ELR (cell line): Measurements from ENCODE around the gene CLCA1.
A peak's percentile ranks its signal among the peaks of the same experiment; 100 is the strongest.

ENCODE experiments used
- DNase-seq: peaks from one replicate; pipeline ENCODE4 v3.0.0-alpha.2; 2015; ENCODE audit warnings: low read depth

CLCA1 gene

DNA sequence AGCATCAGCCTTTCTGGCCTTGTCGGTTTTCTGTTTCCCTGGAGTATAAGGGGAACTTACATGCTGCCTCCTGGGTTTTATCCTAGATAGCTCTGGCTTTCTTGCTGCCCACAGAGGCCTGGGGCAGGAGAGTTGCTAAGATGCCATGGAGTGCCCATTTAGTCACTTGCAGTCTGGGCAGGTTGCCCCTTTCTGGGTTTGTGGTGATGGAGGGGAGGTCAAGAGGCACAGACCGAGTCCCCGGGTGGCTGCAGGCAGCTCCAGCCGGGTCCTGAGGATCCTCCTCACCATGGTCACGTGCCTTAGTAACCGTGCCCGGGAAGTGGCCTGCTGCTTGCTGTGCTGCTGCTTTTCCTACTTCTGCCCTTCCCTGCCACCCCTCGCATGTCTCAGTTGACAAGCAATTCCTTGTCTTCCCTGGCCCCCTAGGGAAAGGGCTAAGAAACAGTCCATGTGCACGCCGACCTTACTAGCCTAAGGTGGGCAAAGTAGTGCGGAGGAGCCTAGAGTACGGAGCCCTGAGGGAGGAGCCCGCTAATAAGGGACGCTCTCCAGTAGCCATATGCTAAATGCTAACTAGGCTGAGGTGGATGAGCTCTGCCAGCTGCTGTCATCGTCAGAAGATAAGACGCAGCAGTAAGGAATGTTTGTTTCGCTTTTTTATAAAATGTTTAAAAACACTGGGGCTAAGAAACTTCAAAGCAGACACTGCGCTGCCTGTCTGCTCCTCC is 34.8 kb downstream of the CLCA1 start:
- no peak for DNase-seq

DNA sequence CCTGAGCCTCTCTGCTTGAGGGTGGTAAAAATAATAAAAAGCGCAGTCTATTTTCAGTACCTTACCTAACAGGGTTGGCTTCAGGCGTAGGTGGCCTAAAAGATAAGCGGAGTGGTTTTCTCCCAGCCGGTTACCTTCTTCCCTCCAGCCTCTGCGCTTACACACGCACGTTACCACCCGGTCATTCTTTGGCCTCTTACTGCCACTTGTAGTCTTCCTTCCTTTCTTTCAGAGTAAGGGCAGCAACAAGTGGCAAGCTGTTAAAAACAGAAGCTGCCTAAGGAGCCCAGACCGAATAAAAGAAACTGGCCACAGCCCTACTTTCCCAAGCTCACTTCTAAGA is 35.4 kb downstream of the CLCA1 start:
- DNase-seq, result no peak

DNA sequence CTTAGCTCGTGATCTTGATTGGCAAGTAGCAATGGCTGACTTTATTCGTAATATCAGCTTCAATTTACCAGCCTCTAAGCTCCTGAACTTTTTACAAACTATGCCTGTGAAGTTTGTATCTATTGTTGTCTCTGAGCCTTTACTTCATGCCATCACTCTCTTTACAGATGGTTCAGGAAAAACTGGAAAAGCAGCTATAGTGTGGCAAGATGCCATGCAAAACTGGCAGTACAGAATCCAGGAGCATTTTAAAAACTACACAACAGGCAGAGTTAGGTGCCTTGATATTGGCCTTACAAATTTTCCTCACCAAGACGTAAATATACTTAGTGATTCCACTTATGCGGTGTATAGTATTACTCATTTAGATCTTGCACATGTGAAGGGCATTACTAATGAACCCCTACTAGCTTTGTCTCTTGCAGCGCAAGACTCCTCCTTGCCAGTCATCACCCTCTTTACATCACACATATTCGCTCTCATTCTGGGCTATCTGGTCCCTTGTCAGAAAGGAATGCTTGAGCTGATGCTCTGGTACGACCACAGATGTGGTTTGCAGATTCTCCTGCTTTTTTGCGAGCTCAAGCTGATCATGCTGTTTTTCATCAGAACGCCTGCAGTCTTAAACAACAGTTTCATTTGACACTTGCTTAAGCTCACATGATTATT is 36.3 kb downstream of the CLCA1 start:
- peak; percentile 44 for DNase-seq

DNA sequence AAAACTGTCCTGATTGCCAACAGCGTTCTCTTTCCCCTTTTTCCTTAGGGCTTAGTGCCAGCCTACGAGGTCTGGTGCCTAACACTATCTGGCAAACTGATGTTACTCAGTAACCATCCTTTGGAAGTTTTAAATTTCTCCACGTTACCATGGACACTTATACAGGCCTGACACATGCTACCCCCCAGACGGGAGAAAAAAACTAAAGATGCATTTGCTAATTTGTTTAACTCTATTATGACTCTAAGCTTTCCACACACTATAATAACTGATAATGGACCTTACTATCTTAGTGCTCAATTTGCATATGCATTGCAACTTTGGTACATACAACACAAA is 36.8 kb downstream of the CLCA1 start:
- no peak for DNase-seq

DNA sequence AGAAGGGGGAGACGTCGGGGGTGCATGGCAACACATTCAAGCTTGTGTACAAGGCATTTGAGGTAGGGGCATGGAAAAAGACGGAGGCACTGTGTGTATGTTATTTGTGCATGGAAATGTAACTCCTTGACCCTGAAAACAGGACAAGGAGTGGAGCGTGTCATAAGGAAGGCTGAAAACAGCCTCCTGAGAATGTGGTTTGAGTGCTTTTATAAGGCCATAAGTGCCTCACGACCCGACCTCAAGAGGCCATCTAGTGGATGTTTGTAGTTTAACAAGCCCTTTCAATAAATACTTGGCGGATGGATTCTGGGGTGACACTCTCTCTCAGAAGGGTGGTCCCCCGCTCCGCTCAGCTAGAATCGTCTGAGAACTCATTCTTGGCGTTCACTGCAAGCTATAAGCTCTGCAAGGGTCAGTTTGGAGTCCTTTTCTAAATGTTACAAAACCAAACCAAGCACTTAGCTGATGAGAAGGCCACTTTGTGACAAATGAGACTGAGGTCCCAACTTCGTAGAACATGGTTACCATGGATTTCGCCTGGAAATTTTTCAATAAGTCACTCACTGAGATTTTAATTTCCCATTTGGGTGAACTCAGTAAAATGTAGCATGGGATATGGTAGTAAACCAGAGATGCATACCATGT is 39.3 kb downstream of the CLCA1 start:
- DNase-seq, result peak; percentile 61

DNA sequence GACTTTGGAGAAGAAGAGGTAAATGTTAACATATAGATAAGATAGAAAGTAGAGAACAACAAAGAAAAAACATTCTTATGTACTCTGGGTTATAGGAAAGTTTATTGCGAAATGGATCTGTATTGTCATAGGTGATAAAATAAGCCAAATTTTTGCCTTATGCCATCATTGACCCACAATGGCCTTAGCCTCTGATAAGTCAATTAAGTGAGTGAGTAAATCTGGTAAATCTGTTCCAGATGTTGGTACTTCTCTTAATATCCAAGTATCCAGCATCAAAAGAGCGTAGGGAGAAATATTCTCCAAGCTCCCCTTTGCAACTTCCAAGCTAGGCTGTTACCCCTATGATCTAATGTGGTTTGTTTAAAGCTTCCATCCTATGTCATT is 39.8 kb downstream of the CLCA1 start:
- peak; percentile 32 for DNase-seq

DNA sequence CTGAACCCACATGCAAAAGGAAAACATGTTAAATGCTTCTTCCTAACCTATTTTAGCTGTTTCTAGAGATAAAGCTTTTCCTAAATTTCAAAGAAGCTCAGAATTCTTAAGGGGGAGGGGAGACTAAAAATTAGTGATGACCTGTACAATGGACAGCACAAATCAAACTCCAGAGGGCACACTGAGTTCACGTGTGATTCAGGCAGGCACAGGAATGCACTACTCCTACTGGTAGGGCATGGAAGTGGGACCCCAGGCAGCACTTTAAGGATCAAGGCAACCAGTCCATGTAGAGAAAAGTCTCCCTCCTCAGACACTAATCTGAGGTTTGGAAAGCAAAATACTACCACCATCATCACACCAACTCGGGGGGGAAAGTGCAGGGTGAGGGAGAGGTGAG is 46.9 kb downstream of the CLCA1 start:
- peak; percentile 67 for DNase-seq

DNA sequence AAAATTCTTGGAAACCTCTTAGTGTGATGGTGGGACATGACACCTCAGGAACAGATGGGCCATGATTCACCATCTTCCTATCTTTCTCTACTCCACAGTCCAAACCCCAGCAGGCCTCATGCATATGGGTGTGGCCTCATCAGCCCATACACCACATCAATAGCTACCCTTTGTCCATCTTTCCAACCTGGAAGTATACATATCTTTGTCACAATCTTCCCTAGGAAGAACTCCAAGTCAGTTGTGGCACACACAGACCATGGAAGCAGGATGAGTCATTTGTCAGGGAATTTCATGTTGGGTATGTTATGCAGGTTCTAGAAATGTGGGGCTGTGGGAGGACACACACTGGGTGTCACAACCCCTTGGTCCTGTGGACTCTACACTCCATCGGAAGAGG is 47.6 kb downstream of the CLCA1 start:
- DNase-seq, result peak; percentile 23

DNA sequence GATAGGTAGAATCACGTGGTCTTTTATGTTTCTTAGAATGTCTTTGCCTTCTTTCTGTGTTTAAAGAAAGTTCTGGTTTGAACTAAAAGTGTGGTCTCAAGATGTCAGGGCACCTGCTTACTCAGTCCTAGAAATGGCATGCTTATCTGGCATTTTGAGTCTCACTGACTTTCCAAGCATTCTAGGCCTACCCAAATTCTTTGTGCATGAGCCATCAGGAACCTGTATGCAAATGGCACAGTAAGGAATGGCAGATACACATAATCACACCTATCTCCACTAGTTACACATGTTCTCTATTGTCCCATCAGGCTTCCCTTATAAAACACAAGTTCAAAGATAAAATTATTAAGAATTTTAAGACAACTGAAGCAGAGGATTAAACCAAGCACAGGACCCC is 48.6 kb downstream of the CLCA1 start:
- DNase-seq, result no peak

DNA sequence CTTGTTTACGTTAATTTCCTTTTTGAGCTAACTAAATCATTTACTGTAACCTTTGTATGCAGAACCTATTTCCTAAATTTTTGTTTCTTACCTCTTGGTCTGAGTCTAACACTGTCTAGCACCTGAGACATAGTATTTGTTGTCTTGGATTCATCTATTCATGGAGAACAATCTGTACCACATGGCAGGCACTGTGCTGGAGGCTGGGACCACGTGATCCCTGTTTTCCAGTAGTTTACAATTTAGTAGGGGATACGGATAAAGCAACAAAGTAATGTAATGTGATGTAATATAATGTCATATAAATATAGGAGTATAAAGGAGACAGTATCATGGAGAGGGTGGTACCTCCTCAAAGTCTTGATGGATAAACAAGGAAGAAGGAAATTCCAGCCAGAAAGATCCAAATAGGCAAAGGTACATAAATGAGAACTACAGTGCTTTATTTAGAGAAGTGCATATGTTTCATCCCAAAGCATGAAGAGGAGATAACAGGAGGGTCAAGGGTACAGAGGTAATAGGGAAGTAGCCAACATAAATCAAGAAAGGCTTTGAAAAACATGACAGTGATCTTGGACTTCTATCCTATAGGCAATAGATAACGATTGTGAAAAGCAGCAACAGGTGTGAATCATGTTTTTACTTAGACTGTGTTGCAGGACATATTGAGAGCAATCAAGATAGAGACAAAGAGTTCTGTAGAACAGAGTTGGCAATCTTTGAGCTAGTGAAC is 52.2 kb downstream of the CLCA1 start:
- no peak for DNase-seq

DNA sequence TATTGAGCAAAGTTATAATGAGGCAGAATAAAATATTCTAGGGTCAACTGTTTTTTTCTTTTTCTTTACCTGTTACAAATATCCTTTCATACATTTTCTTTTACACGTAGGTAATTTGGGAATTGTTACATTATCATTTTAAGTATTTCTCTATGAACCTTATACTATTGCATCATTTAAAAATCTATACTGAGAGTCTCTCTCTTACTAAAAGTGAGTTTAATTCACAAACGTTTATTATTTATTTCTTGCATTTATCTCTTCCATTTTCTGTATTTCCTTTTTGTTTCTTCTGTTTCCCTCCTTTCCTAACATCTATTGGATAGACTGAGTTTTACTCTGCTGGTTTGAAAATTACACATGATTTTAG is 52.8 kb downstream of the CLCA1 start:
- no peak for DNase-seq

DNA sequence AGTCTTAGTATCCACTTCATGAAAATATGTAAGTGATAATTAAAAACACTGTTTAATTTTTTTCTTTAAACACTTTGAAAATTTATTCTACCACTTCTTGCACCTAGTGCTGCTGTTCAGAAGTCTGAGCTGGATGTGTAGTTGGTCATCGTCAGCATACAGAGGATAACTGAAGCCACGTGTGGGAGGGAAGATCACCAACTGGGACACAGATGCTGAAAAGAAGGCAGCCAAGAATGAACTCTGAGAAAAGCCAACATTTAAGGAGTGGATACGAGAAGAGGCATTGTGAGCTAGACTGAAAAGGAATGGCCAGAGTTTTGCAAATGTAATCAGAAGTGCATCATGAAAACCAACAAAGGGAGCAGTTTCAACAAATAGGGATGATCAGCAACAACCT is 53.5 kb downstream of the CLCA1 start:
- no peak for DNase-seq

DNA sequence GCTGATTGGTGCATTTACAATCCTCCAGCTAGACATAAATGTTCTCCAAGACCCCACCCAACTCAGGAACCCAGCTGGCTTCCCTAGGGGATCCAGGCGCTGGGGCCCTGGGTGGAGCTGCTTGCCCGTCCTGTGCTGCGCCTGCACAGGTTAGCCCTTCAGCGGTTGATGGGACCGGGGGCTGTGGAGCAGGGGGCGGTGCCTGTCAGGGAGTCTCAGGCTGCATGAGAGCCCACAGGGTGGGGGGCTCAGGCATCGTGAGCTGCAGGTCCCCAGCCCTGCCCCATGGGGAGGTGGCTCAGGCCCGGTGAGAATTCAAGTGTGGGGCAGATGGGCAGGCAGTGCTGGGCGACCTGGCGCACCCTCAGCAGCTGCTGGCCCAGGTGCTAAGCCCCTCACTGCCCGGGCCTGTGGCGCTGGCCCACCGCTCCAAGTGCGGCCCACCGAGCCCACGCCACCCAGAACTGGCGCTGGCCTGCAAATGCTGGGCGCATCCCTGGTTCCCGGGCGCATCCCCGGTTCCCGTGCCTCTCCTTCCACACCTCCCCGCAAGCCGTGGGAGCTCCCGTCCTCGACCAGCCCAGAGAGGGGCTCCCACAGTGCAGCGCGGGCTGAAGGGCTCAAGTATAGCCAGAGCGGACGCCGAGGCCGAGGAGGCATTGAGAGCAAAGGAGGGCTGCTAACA is 55.1 kb downstream of the CLCA1 start:
- DNase-seq, result no peak

DNA sequence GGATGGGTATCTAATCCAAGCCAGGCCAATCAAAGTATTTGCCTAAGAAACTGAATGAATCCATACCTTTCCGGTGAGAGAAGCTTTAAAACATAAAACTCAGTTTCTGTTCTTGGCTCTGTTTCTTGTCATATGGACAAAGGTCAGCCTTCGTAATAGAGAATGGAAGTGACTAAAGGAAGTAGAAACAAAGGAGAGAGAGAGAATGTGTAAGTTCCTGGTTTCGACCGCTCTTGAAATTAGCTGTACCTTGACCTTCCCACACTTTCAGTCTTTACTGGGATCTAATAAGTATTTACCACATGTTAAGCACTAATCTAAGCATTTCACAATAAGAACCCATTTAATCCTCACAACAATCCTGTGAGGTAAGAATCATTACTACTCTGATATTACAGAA is 58.6 kb downstream of the CLCA1 start:
- no peak for DNase-seq

DNA sequence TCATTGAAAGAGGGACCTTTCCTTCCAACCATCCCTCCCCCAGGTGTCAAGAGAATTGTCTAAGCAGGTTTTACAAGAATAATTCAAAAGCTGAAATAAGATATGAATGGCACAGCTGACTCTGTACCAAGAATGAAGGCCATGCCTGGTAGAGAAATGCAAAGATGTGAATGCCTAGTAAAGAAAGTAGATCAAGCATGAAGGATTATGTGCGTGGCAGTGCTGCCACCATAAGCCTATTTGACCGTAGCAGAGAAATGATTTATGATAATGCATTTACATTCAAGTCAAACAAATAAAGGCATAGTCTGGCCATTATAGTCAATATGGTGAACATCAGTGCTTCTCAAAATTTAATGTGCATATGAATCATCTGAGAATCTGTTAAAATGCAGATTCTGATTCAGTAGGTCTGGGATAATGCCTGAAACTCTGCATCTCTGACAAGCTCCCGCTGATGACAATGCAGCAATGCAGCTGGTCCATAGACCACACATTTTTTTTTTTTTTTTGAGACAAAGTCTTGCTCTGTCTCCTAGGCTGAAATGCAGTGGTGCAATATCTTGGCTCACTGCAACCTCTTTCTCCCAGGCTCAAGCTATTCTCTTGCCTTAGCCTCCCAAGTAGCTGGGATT is 61.6 kb downstream of the CLCA1 start:
- DNase-seq, result no peak

DNA sequence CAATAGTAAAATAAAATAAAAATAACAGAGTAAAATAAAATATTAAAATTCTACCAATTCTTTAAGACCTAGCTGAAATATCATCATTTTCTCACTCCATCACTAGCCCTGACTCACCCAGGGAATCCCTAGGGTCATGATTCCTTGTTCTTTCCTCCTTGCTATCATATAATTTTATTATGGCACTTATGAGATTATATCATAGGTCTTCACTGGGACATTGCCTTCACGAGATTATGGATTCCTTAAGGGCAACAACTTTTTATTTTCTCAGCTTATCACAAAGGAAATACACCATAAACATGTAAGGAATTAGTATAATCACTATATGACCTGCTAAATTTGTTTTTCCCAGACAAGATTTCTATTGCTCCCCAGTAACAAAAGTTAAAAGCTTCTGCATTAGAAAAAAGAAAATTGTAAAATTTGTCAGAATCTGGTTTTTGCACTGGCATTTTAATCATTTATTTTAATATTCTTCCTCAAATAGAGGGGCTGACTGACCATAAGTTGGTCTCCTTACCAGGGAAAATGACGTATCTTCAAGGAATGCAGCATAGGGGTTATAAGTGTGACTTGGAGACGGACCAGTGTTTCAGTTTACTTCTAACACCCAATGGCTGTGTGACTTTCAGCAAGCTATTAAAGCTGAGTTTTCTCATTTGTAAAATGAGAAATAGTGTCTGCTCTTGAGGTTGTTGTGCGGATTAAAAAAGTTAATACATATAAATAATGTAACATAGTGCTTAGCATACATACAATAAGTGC is 69.4 kb downstream of the CLCA1 start:
- peak; percentile 43 for DNase-seq

DNA sequence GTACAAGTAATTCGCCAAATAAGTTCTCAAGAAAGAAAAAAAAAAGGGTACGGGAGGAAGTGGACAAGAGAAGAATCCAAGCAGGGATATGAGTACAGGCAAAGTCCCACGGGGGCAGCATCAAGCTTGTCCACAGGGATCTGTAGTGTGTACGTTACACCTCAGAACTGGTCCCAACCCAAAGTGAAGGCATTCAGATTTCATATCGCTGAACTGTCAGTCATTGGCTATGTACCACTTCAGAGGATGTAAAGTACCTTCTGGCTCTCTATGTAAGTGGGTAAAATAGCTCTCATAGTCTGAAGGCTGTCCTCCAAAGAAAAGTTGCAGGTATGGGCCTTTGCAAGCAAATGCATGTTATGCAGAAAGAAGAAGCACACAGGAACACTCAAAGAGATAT is 70.0 kb downstream of the CLCA1 start:
- no peak for DNase-seq

DNA sequence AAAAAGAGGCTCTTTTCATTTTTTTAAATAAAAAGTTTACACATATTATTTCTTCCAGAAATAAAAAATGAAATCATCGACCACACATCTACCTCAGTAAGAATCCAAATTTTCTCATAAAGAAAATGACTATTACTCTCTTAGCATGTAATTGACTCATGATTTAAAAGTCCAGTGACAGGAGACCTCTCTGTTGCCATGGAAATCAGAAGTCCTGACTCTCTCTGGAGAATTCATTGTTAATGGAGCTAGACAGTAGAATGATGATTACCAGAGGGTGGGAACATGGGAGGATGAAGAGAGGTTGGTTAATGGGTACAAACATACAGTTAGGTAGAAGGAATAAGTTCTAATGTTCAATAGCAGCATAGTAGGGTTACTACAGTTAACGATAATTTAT is 73.1 kb downstream of the CLCA1 start:
- DNase-seq, result peak; percentile 31

DNA sequence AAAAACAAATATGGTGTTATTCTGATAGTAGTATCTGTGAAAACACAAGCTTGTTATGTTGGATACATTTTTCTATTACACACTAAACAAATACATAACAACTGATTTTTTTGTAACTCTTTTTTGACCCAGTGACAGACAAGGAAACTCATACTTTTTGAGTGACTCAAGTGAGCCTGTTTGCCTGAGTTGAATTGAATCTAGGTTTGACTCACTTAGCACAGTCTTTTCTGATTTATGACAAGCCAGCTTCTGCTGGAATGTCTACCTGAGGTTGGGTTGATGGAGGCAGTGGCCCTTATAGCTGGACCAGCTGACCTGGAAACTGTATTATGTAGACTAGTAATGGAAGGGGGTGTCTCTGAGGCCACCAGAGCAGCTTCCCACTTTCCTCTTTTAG is 73.9 kb downstream of the CLCA1 start:
- peak; percentile 61 for DNase-seq

DNA sequence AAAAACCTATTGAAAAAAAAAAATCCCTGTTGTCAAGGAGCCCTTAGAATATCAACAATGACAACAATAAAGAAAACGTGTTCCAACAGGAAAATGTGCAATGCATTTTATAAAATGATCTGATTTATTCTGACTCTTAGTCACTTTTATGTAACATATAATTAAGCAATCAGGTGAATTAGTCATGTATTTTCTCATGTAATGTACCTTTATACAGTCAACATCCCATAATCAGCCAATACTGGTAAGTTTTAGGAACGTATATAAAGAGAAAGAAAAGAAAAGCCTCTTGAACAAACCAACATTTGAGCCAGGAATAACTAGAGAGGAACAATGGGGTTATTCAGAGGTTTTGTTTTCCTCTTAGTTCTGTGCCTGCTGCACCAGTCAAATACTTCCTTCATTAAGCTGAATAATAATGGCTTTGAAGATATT is 78.1 kb downstream of the CLCA1 start, which contains the start of gene CLCA4:
CLCA4 (plus strand) TSS at position 292 of the 435 bp plus-strand sequence; CDS start at position 334, 42 bp downstream.
- DNase-seq, result no peak

DNA sequence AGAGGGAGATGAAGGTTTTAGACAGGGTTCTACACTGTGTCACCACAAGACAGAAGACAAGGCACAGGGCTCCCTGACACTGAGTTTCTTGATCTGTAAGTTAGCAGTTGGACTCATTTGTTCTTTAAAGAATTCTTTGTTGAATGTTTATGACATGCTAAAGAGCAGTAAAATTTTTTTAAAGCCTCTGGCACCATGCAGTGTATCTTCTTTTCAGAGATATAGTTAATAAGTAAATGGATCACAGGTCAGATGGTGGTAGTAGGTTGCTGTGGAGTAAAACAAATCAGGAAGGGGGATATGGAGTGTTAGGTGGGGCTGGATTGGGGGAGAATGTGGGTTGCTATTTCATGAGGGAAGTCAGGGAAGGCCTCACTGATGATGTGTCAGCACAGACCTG is 80.1 kb downstream of the CLCA1 start:
- DNase-seq, result no peak
